GM10248 (cell line): ENCODE data around the gene MYO7A.

ENCODE experiments used
- CTCF ChIA-PET: fragments of 300-600 bp; sonication (Branson Sonifier 250); formaldehyde crosslinking; extraction: SDS; loops from one replicate; lab custom pipeline; 2021; ENCODE audit warnings: antibody characterized with exemption; lab: Yijun Ruan, JAX
- POLR2A ChIA-PET: fragments of 350-650 bp; sonication (Branson Sonifier 250); formaldehyde crosslinking; extraction: SDS; loops from one replicate; lab custom pipeline; 2020; ENCODE audit warnings: antibody characterized with exemption; lab: Yijun Ruan, JAX
- DNase-seq: peaks from one replicate; pipeline ENCODE4 v3.0.0; 2012; ENCODE audit errors: extremely low spot score
- CTCF ChIP-seq: IDR thresholded peaks from 2 replicates; pipeline ENCODE4 v1.5.1; 2012; ENCODE audit warnings: mild to moderate bottlenecking, low read depth; ENCODE audit errors: extremely low read depth, missing control alignments, control extremely low read depth

Gene MYO7A

GRCh38 chr11:77115181-77115611 is 12.8 kb upstream of the MYO7A start:
- DNase-seq = no peak
- no peak for TF ChIP-seq CTCF
- ChIA-PET POLR2A (no interaction called here), CTCF (interaction anchor here (1.0 to 7.5 kb wide), 4 partner anchors 8 to 67 kb away, joined by 3 to 57 read pairs (median 26); partner anchors contain the start of gene MYO7A)

GRCh38 chr11:77115956-77116355 is 12.1 kb upstream of the MYO7A start:
- ChIA-PET CTCF (interaction anchor here (1.3 to 7.5 kb wide), 4 partner anchors 8 to 68 kb away, joined by 4 to 57 read pairs (median 26); partner anchors contain the start of gene MYO7A), POLR2A (no interaction called here)

GRCh38 chr11:77117492-77117891 is 10.6 kb upstream of the MYO7A start:
- CTCF ChIA-PET = interaction anchor here (1.0 to 7.5 kb wide), 5 partner anchors 10 to 70 kb away, joined by 3 to 57 read pairs (median 3); partner anchors contain the start of gene MYO7A
- POLR2A ChIA-PET = no interaction called here
- no peak for TF ChIP-seq CTCF
- no peak for DNase-seq

More at GRCh38 chr11:77115956-77116355, 12.1 kb upstream of the MYO7A start:
- no peak for TF ChIP-seq CTCF
- no peak for DNase-seq

- TF ChIP-seq CTCF = no peak
- CTCF ChIA-PET = interaction anchor here (1.0 to 7.5 kb wide), 3 partner anchors 10 to 70 kb away, joined by 3 to 57 read pairs (median 3); partner anchors contain the start of gene MYO7A
- POLR2A ChIA-PET = no interaction called here
- DNase-seq = no peak
Measured at GRCh38 chr11:77118086-77118485, 10.0 kb upstream of the MYO7A start.

GRCh38 chr11:77118971-77119370 is 9.1 kb upstream of the MYO7A start:
- no peak for DNase-seq
- TF ChIP-seq CTCF = no peak
- ChIA-PET POLR2A (no interaction called here), CTCF (no interaction called here)

GRCh38 chr11:77119531-77119936 is 8.5 kb upstream of the MYO7A start:
- CTCF ChIA-PET = no interaction called here
- no peak for TF ChIP-seq CTCF
- POLR2A ChIA-PET = no interaction called here
- no peak for DNase-seq
